Measurements from ENCODE around the gene JAK3.

DNA sequence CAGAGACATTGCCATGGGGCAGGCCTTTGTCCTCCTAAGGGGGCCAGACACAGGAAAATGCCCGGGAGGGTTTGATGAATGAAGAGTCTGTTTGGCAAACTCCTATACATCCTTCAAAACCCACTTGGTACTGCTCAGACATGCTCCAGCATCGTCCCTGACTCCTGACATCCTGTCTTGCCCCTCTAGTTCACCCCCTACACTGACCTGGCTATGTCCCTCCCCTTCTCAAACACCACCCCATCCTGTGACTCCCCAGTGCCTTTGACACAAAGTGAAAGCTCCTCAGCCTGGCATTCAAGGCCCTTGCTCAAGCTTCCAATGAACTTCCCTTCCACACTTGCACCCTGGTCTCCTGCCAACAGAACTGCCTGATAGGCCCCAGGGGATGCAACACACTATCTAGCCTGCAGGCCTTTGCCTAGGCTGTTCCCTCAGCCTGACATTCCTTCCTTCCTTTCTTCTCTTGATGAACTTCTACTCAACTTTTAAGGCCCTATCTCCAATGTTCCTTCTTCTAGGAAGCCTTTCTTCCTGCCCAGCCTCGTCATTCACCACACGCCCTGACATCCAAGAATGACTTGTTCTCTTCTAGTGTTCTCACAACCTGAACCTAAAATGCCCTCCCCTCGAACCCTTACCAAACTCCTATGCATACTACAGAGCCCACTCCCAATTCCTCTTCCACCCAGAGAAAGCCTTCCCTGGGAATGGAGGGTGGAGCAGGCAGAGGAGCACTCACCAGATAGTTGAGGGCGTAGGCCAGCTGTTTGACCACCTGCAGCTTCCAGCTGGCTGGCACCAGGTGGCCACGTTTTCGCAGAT, 12.4 kb downstream of the JAK3 start:
- TF ChIP-seq, protein P1, sequence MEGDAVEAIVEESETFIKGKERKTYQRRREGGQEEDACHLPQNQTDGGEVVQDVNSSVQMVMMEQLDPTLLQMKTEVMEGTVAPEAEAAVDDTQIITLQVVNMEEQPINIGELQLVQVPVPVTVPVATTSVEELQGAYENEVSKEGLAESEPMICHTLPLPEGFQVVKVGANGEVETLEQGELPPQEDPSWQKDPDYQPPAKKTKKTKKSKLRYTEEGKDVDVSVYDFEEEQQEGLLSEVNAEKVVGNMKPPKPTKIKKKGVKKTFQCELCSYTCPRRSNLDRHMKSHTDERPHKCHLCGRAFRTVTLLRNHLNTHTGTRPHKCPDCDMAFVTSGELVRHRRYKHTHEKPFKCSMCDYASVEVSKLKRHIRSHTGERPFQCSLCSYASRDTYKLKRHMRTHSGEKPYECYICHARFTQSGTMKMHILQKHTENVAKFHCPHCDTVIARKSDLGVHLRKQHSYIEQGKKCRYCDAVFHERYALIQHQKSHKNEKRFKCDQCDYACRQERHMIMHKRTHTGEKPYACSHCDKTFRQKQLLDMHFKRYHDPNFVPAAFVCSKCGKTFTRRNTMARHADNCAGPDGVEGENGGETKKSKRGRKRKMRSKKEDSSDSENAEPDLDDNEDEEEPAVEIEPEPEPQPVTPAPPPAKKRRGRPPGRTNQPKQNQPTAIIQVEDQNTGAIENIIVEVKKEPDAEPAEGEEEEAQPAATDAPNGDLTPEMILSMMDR (IDR thresholded peaks at IDR 0.05; ENCODE audit: low read length): no peak
- no peak for TF ChIP-seq EZH2 (IDR thresholded peaks at IDR 0.05; ENCODE audit: borderline replicate concordance, low read length)
